NCI-H526 treated with DMSO at 0.1 percent for 48 hours (cell line): ENCODE results near the gene FBXO9.
"Not testable (repeated sequence)": the region's sequence is repeated elsewhere in the genome, so short reads cannot be mapped to it uniquely, and the experiment has no call there.

Experiments
- DNase-seq: peaks from one replicate; lab custom pipeline; 2025; lab: John Stamatoyannopoulos, UW

FBXO9 gene

DNA sequence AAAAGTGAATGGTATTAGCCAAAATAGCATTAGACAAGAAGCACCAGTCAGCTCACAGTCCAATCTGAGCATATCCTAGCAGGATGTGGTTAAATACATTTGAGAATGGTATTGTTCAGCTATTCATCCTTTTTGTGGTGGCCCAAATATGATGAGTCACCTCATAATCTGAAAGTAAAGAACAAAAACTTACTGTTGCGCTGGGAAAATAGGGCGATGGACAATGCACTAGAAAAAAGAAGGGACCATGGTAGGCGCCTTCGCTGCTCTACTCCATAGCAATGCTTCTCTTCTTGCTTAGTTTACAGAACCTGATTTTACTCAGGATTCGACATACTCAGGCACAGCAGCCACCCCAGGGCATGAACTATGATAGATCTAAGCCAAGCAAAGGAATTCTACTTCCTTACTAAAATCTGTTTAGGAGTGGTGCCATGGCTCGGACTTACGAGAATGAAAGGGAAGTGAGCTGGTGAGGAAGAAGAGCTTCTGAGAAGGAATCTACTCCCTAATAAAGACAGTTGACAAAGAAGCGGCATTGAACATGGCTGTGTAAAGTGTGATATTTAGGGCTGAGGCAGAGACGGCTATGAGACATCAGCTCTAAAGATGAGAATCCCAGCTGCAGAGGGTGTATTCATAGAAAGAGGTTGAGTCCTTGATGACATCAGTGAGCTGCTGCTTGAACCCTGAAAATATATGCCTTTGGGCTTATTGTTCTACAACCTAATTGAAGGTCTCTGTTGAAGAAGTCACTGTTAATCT, 16.6 kb upstream of the FBXO9 start:
- no peak for DNase-seq

DNA sequence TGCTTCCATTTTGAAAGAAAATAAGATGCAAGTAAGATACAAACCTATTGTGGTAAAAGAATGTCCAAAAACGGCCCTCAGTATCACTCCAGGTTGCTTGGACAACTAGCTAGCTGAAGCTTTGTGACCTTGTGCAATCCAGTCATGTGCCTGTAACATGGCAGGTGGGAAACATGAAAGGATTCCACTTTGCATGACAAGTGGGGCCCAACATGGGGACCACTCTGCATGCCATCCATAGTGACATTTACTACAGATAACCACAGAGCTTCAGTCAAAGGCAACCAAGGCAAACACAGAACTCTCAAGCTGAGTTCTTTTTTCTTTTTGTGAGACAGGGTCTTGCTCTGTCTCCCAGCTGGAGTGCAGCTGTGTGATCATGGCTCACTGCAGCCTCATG, 15.8 kb upstream of the FBXO9 start:
- no peak for DNase-seq

DNA sequence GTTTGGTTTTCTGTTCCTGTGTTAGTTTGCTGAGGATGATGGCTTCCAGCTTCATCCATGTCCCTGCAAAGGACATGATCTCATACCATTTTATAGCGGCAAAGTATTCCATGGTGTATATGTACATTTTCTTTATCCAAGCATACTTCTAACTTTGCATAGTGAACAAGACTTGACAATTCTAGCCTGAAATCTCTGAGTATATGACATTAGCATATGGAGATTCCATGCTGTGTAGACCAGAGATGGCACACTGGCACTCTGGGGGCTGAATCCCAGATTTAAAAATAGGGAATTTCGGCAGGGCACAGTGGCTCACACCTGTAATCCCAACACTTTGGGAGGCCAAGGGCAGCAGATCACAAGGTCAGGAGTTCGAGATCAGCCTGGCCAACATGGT, 13.1 kb upstream of the FBXO9 start:
- DNase-seq, result not testable (repeated sequence)

DNA sequence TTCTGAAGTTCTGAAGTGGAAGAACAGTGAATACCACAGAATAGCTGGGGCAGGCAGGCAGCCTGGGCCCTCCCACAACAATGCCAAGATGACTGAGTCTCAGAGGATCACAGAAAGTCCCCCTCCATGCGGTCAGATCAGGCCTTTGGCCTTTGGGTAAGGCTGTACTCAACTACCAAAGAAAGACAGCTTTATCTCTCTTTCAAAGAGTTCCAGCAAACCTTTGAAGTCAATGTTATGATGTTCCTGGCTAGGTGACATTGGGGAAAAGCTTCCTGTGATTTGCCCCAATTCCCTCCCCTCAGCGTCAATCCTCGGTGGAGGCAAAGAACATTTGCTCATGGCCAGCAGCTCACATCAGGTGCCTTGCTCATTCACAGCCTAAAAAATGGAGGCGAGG, 10.7 kb upstream of the FBXO9 start:
- DNase-seq, result no peak

DNA sequence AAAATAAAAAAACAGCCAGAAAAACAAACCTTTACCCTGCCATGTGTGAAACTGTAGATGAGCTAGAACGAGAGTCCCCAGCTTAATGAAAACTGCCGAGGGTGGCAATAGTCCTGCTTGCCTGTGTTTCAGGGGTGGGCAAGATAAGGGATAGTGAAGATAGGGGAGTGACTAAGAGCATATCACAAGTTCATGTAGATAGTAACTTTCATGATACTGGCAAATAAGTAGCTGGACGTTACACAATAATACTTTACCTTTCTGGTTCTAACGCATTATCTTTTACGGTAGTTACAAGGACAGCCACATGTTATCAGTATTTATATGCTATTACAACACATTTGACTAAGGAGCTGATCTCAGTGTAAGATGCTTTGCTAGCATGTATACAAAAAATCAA, 9.3 kb upstream of the FBXO9 start:
- DNase-seq, result no peak

DNA sequence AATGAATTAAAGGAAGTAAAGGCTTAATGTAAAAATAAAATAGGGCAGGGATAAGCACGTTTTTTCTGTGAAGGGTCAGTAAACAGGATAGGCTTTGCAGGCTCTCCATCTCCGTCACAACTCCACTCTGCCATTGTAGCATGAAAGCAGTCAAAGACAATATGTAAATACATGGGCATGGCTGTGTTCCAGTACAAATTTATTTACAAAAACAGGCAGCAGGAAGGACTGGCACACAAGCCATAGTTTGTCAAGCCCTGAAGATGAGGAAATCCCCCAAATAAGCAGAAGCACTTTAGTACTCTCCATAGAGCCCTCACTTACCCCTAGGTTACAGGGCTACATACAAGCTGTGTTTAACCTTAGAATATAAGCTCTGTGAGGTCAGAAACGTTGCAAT, 8.9 kb upstream of the FBXO9 start:
- DNase-seq, result peak; percentile 8

DNA sequence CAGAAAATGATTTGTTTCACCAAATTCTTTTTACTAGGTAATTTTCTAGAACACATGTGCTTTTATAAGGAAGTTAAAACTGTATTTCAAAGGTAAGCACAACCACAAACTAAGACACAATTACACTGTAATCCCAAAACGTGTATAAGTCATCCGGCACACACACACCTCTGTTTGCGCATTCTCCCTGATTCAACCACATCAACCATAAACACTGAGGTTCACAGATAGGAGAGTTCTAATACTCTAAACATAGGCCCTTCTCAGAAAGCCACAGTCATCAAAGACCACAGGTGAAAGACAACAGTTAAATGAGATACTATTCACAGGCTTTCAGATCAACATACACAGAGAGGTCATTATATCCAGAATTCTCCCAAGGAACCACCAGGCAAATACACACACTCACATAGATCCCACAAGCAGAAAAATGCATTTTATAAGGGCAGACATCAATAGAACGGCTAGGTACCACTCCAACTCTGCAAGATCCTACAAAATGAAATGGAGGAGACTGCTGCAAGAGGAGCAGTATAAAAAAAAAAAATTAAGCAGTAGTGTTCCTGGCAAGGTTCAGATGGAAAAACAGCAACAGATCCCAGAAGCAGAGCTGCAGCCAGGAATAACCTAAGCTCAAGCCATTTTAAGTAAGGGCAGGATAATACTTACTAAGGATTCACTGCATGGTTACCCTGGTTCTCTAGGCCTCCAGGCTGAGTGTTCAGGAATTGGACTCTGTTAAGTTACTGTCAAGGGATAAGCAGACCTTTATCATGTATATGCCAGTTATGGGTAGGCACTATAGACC, 6.6 kb upstream of the FBXO9 start:
- DNase-seq, result no peak

DNA sequence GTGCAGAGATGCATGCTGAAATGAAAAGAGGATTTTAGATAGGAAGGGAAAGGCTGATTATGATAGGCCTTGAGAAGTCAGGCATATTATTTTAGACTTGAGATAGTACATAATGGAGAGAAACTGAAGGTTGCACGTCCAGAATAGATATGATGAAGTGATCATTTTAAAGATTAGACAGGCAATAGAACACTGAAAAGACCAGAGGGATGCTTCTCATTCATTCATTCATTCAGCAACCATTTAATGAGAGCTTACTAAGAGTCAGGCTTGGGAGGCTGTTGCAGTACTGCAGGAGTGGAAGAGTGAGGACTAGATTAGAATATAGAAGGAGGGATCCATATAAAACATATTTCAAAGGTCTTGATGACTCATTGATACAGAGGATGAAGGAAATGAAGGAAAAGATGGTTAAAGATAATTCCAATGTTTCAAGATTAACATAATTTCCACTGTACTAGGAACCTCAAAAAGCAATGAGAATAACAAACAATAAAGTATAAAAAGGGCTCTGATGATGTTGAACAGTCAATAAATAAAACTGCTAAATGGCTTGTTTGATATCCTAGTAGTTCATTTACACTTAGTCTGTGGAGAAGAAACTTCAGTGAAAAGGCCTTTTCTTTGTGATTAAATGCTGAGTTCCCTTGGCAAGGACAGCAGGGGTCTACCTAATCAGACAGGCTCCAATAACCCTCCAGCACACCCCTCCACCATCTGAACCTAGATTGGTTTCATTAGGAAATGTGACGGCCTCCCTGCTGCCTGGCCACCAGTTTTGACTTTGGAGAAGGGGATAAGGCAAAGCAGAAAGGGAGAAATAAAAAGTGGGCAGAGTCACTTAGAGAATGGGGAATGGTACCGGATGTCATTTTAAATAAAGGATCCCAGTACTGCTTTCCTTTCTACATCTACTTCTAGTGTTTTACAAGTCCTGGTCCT, 5.3 kb upstream of the FBXO9 start:
- DNase-seq, result no peak

DNA sequence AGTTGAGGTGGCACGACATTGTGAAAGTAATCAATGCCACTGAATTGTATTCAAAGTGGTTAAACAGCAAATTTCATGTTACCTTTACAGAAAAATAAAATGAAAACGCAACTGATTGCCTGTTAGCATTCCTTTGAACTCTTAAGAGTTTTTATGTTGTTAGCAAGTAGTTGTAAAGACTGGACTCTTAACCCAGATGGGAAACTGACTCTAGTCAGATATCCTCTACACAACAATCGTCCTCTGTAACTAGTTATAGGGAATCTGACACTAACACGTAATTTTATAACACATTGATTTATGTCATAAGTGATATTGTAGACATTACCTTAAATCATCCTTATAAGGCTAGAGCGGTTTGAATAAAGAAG, 3.0 kb upstream of the FBXO9 start:
- peak; percentile 44 for DNase-seq

DNA sequence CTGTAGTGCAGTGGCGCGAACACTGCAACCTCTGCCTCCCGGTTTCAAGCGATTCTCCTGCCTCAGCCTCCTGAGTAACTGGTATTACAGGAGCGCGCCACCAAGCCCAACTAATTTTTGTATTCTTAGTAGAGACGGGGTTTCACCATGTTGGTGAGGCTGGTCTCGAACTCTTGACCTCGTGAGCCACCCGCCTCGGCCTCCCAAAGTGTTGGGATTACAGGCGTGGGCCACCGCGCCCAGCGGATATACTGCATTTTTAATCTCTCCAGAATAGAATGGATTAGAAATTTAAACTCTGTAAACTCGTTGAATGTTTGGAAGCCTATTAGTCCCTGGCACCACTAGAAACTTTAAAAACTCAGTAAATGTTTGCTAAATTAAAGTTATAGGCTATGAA, 949 bp upstream of the FBXO9 start:
- DNase-seq, result not testable (repeated sequence)

DNA sequence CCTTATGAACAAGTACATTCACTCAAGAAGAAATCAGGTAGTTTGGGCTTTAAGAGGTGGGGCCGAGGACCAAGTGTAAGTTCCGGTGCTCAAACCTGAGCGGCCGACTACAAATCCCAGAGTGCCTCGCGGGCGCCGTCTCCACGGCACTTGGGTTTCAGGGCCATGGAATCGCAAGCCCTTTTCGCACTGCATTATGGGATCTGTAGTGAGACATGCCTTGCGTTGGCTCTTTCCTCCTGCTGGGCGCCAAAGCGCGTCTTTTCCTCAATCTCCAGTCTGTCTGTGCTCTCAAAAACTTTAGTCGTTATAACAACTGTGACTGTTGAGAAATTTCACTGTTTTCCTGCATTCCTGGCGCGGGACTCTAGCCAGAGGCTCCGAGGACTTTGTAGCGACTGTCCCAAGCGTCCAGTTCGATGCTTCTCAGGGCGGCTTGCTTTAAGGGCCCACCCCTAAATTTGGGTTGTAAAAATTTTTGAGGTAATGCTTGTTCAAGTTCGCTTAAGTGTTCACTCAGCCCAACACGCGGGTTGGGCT, 408 bp upstream of the FBXO9 start:
- DNase-seq, result peak; percentile 94

DNA sequence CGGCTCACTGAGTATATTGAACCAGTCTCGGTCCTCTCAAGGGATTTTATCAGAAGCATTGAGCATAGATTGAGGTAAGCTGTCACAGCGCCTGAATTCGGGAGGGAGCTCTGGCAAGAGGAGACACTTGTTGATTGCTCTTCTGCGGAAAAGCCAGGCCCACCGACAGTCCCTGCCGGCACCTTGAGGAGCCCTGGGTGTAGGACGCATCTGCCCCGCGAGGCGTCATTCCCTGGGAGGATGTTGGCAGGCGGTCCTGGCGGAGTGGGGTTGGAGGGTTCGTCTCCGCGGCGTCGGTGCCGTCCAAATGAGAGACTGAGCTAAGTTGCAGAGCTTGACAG, 843 bp downstream of the FBXO9 start:
- DNase-seq, result peak; percentile 25

DNA sequence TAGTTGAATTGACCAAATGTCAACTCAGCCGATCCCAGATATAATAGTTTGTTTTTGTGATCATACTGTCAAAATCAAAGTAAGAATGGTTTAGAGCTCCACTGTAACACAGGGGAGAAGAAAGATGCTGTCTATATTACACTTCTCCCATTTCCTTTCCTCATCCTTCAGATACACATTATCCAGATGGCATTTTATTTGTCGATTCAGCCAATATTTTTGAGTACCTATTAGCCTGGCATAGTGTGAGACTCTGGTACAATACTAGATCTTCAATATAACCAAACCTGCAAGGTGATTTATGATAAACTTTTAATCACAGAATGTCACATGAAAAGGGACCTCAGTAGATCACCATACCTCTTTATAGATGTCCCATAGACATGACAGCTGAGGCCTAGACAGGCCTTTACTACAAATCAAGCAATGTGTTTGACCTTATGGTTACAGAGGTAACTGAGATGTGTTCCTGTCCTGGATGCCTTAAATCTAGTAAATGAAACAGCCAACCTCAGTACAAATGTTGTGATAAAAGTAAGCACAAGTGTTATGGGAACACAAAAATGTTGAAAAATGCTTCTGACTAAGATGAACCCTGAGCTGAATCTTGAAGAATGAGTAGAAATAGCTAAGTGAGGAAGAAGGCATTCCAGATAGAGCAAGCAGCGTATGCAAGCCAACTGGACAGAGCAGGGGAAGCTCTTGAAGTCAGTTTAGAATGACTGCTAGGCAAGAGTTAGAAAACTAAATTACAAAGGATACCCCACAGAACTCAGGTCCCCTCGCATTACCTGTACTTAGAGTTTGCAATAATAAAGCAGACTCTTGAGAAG, 1.9 kb downstream of the FBXO9 start:
- no peak for DNase-seq

DNA sequence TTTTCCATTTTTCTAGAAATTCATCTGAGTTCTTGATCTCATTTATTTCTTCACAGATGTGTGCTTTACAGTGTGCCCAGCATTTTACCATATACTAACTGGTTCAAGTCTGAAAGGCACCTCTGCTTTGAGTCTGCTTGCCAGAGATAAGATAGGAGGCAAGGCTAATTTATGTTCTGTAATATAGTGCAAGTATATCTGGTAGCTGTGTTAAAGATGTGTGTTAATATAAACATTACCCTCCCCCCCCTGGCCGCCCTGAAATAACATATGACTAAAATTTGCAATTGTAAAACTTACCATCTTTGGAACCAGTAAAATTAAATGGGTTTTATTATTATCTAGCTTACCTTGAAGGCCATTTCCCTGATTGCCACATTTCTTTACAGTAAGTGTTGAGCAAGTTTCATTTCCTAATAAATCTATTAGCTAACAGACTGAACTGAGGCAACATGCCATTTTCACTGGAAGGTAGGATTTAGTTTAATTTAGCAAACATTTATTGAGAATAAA, 2.7 kb downstream of the FBXO9 start:
- no peak for DNase-seq

DNA sequence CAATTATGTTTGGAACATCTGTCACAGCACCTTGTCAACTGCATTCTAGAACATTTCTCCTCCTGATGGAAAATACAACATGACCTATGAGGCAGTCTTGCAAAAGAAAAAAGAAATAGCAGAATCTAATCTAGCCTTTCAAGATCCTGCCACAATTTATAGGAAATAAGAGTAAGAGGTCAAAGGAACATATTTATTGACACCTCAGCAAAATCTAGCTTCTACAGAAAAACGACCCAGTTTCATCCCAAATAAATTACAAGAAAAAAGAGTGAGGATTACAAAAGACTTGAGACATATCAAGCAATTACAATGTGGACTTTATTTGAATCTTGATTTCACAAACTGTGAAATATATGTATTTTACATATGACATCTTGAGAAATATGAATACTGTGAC, 4.2 kb downstream of the FBXO9 start:
- DNase-seq, result no peak

DNA sequence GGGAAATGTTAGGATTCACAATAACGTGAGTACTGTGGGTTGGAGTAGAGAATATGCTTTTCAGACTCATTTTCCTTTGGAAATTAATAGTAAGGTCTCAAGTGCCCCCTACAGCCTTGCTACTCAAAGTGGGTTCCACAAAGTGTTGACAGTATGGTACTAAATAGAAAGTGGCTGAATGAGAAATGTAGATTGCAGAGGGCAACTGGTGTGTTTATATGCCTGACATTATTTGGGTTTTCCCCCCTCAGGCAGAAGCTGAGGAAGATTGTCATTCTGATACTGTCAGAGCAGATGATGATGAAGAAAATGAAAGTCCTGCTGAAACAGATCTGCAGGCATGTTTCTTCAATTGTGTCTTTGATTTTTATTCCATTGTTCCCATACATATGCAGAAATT, 5.6 kb downstream of the FBXO9 start:
- no peak for DNase-seq

DNA sequence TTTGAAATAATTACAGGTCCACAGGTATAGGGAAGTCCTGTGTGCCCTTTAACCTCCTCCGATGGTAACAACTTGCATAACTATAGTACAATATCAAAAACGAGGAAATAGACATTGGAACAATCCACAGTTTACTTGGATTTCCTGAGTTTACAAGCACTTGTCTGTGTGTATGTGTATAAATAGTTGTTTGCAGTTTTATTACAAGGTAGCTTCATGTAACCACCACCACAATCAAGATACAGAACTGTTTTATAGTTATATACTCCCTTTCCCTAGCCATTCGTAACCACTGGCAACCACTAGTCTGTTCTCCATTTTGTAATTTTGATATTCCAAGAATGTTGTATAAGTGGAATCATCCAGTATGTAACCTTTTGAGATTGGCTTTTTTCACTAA, 9.1 kb downstream of the FBXO9 start:
- DNase-seq, result no peak

DNA sequence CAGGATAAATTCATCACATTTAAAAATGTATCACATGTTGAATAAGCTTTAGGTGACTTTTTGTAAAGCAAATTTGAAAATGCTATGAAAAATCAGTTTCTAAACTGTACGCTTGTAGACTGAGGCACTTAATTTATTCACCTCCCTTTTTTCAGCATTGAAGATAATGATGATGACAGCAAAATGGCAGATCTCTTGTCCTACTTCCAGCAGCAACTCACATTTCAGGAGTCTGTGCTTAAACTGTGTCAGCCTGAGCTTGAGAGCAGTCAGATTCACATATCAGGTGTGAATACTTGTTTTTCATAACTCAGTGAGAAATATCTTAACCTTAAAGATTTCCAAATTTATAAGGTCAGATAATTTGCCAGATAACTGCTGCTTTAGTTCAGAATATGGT, 15.6 kb downstream of the FBXO9 start:
- DNase-seq, result no peak

DNA sequence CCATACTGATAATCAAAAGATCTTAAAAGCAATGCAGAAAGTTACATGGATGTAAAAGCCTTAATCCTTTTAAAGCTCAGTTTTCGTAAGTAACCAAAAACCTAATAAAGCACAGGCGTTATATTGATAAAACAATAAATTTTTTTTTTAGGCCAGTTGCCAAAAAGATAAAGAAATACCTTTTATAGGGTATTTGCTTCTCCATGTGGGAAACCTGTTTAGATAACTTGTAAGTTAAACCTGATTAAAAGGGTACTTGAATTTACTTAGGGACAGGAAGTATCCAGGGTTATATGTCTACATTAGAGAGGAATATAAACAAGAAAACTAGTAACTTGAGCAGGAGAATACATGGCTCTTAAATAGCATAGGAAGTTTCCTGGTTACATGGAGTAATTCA, 21.1 kb downstream of the FBXO9 start:
- no peak for DNase-seq

DNA sequence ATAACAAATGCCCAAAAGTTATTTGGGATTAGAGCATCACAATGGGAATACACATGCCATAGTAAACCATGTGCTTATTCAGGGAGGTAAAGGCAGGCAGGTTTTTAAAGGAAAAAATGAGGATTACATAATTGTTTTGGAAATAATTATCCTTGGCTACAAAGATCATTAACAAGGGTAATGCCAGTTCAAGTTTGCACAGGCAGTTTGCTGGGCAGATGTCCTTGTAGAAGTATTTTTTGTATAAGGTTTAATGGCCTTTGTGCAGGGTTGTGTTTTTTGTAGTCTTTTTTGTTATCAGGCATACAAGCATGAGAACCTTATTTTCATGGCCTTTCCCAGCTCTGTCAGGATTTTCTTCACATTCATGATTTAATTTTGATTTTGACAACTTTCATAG, 24.7 kb downstream of the FBXO9 start:
- no peak for DNase-seq

DNA sequence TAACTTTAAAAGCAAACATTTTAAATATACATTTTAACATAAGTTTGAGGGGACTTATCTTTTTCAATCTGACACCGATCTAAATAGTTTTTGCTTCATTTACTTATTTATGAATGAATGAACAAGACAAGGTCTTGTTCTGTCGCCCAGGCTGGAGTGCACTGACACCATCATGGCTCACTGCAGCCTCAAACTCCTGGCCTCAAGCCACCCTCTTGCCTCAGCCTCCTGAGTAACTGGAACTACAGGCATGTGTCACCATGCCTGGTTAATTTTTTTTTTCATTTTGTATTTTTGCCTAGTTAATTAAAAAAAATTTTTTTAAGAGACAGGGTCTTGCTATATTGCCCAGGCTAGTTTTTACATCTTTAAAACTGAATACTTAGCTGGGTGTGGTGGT, 25.4 kb downstream of the FBXO9 start:
- DNase-seq, result no peak
